DMS53 (cell line): ENCODE results near the gene ITGAE.
"Not testable (repeated sequence)": the region's sequence is repeated elsewhere in the genome, so short reads cannot be mapped to it uniquely, and the experiment has no call there.

Experiments used
- DNase-seq: peaks from one replicate; lab custom pipeline; 2025; lab: John Stamatoyannopoulos, UW

The ITGAE gene

GRCh38 chr17:3761036-3761917 lies 39.7 kb downstream of the ITGAE start:
- no peak for DNase-seq

- no peak for DNase-seq
Observed at GRCh38 chr17:3759597-3760216, 41.3 kb downstream of the ITGAE start.

- DNase-seq = peak; percentile 78
Observed at GRCh38 chr17:3755335-3756030, 45.5 kb downstream of the ITGAE start.

- peak; percentile 99 for DNase-seq
Observed at GRCh38 chr17:3754458-3755334, 46.3 kb downstream of the ITGAE start.

GRCh38 chr17:3754066-3754457 lies 46.9 kb downstream of the ITGAE start:
- DNase-seq = peak; percentile 13

GRCh38 chr17:3753624-3754023 lies 47.4 kb downstream of the ITGAE start:
- no peak for DNase-seq

- DNase-seq = no peak
Observed at GRCh38 chr17:3751836-3752235, 49.2 kb downstream of the ITGAE start.

GRCh38 chr17:3750926-3751325 lies 50.1 kb downstream of the ITGAE start:
- DNase-seq = no peak

- no peak for DNase-seq
Observed at GRCh38 chr17:3750296-3750695, 50.7 kb downstream of the ITGAE start.

- DNase-seq = no peak
Observed at GRCh38 chr17:3748576-3748975, 52.4 kb downstream of the ITGAE start.

GRCh38 chr17:3747805-3748204 lies 53.2 kb downstream of the ITGAE start:
- no peak for DNase-seq

GRCh38 chr17:3745071-3745470 lies 55.9 kb downstream of the ITGAE start:
- no peak for DNase-seq

- DNase-seq = no peak
Observed at GRCh38 chr17:3744014-3744413, 57.0 kb downstream of the ITGAE start.

GRCh38 chr17:3740611-3741073 lies 60.3 kb downstream of the ITGAE start:
- no peak for DNase-seq

GRCh38 chr17:3739422-3740124 lies 61.4 kb downstream of the ITGAE start:
- no peak for DNase-seq

- peak; percentile 82 for DNase-seq
Observed at GRCh38 chr17:3738562-3739295, 62.3 kb downstream of the ITGAE start.

- no peak for DNase-seq
Observed at GRCh38 chr17:3735515-3735914, 65.5 kb downstream of the ITGAE start.

- not testable (repeated sequence) for DNase-seq
Observed at GRCh38 chr17:3734911-3735276, 66.1 kb downstream of the ITGAE start.

- no peak for DNase-seq
Observed at GRCh38 chr17:3732210-3732621, 68.8 kb downstream of the ITGAE start.

GRCh38 chr17:3730881-3731429 lies 70.0 kb downstream of the ITGAE start:
- DNase-seq = no peak
